HG03342 (cell line): ENCODE measurements around the gene DNAJC5G.
"Not testable (repeated sequence)": the region's sequence is repeated elsewhere in the genome, so short reads cannot be mapped to it uniquely, and the experiment has no call there.

ENCODE experiments used
- ATAC-seq: cut with Tn5 transposase; IDR thresholded peaks from one replicate; pipeline ENCODE4 v1.9.1; 2021; ENCODE audit warnings: mild to moderate bottlenecking, moderate library complexity; ENCODE audit not compliant: unreplicated experiment

DNAJC5G gene

GRCh38 chr2:27251766-27252165, 23.5 kb upstream of the DNAJC5G start:
- ATAC-seq, result no peak

- ATAC-seq, result no peak
These were observed 20.0 kb upstream of the DNAJC5G start for GRCh38 chr2:27255187-27255586.

GRCh38 chr2:27255660-27256059, 19.6 kb upstream of the DNAJC5G start:
- no peak for ATAC-seq

GRCh38 chr2:27256855-27257454, 18.3 kb upstream of the DNAJC5G start:
- no peak for ATAC-seq

- ATAC-seq, result no peak
These were observed 17.2 kb upstream of the DNAJC5G start for GRCh38 chr2:27258051-27258450.

- ATAC-seq, result no peak
These were observed 13.8 kb upstream of the DNAJC5G start for GRCh38 chr2:27261241-27261925.

- ATAC-seq, result no peak
These were observed 13.3 kb upstream of the DNAJC5G start for GRCh38 chr2:27261926-27262298.

- ATAC-seq, result no peak
These were observed 12.6 kb upstream of the DNAJC5G start, which contains the start of gene SLC30A3 for GRCh38 chr2:27262379-27263286. Gene SLC30A3 (minus strand): TSS chr2:27263047. CDS start chr2:27262906, 141 bp downstream.

- ATAC-seq, result no peak
These were observed 11.7 kb upstream of the DNAJC5G start for GRCh38 chr2:27263287-27264252.

- ATAC-seq, result no peak
These were observed 10.9 kb upstream of the DNAJC5G start for GRCh38 chr2:27264253-27264752.

GRCh38 chr2:27264753-27265535, 10.3 kb upstream of the DNAJC5G start:
- no peak for ATAC-seq

- no peak for ATAC-seq
These were observed 9.7 kb upstream of the DNAJC5G start for GRCh38 chr2:27265536-27265870.

- ATAC-seq, result not testable (repeated sequence)
These were observed 6.9 kb upstream of the DNAJC5G start for GRCh38 chr2:27268296-27268695.

GRCh38 chr2:27270131-27270530, 5.1 kb upstream of the DNAJC5G start:
- no peak for ATAC-seq

GRCh38 chr2:27270670-27271069, 4.6 kb upstream of the DNAJC5G start:
- ATAC-seq, result no peak

- no peak for ATAC-seq
These were observed 3.4 kb upstream of the DNAJC5G start for GRCh38 chr2:27271631-27272340.

- not testable (repeated sequence) for ATAC-seq
These were observed 2.4 kb upstream of the DNAJC5G start for GRCh38 chr2:27272537-27273522.

GRCh38 chr2:27278010-27278409, 2.8 kb downstream of the DNAJC5G start:
- ATAC-seq, result no peak
